ENCODE data around the gene PLSCR4. TPM values are rescaled to one million over a fixed set of nuclear protein-coding genes. Genes with fewer than 3 reads are reported as not detected.

The PLSCR4 gene
- total and polyA plus RNA-seq, 5 donors from 2014 or later: not detected

DNA sequence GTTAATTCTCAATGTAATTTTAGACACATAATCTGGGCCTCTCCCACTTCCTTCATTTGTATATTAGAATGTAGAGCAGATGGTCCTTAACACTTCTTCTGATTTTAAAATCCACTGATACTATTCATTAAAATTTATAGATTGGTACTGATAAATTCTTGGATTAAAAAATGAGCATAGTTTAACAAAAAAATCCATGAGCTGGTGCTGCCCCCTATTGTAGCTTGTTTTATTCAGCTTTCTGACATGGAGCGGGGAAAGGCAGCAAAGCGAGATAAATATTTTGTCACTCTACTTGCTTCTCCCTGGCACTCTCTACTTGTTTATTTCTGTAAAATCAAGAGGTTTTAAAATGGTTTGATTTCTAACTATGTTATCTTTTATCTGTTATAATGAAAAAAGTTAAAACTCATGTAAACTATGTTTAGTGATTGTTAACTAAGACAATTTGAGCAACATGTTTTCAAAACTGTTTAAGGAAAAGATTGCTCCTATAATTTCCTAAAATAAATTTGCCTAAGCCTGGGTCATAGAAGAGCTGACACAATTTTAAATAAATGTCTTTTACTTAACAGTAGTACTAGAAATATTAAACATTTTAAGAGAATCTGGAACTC, 63.5 kb downstream of the PLSCR4 start:
- no peaks in the 10 kb centered on the region for H3K9me3 ChIP-seq (ENCODE audit: control insufficient read depth in 2 of 2, low read length in 2 of 2)
- no peak for DNase-seq
- no peak overlapping the region for H3K4me3 Mint-ChIP-seq
- H3K27me3 Mint-ChIP-seq: peaks cover 6% of the 10 kb centered on the region
- no peaks in the 10 kb centered on the region for H3K27me3 ChIP-seq (ENCODE audit: control insufficient read depth, insufficient read depth, low read length)
- no peak overlapping the region for H3K27ac ChIP-seq (ENCODE audit: insufficient read depth, low read length, poor library complexity, severe bottlenecking)
- H3K9me3 Mint-ChIP-seq: peaks cover 0 to 1% (median 0%) of the 10 kb centered on the region in 7 donors
- H3K4me1 Mint-ChIP-seq: no peaks in the 10 kb centered on the region
- no peak overlapping the region for H3K27ac Mint-ChIP-seq
- H3K4me1 ChIP-seq (ENCODE audit: control insufficient read depth, insufficient read depth, low read length, poor library complexity, severe bottlenecking): no peaks in the 10 kb centered on the region
- H3K36me3 Mint-ChIP-seq: no peaks in the 10 kb centered on the region
- no peak for ATAC-seq (ENCODE audit: low read depth in 2 of 2)
- no peaks in the 10 kb centered on the region for H3K36me3 ChIP-seq (ENCODE audit: control insufficient read depth, insufficient read depth, low read length)
- H3K4me3 ChIP-seq (ENCODE audit: low read depth, low read length): no peak overlapping the region

GRCh38 chr3:146184241-146185015, 66.5 kb downstream of the PLSCR4 start:
- Histone ChIP-seq H3K4me3 (ENCODE audit: low read depth, low read length) (no peak overlapping the region), H3K27ac (ENCODE audit: insufficient read depth, low read length, poor library complexity, severe bottlenecking) (no peak overlapping the region), H3K36me3 (ENCODE audit: control insufficient read depth, insufficient read depth, low read length) (no peaks in the 10 kb centered on the region), H3K4me1 (ENCODE audit: control insufficient read depth, insufficient read depth, low read length, poor library complexity, severe bottlenecking) (no peaks in the 10 kb centered on the region), H3K27me3 (ENCODE audit: control insufficient read depth, insufficient read depth, low read length) (no peaks in the 10 kb centered on the region), H3K9me3 (ENCODE audit: control insufficient read depth in 2 of 2, low read length in 2 of 2) (no peaks in the 10 kb centered on the region)
- Mint-ChIP-seq H3K4me3 (no peak overlapping the region), H3K36me3 (no peaks in the 10 kb centered on the region), H3K27ac (no peak overlapping the region), H3K9me3 (peaks cover 0 to 3% (median 0%) of the 10 kb centered on the region in 7 donors), H3K27me3 (peaks cover 6% of the 10 kb centered on the region), H3K4me1 (no peaks in the 10 kb centered on the region)
- no peak for ATAC-seq (ENCODE audit: low read depth in 2 of 2)
- no peak for DNase-seq

DNA sequence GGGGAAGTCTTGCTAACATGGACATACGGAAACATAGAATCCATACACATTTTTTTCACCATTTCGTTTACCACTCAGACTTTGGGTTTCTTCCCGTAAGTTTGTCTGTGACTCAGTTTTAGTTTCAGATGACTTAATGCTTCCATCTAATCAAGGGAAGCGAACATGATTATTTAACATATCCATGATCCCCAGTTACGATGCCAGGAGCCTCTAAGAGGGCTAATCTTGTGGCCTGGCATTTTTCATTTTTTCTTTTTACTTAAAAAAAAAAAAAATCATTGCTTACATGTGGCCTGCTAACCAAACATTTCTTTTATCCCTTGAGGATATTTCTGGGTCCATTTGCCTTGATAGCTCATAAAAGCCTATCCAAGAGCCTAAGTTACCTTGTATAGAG, 69.7 kb downstream of the PLSCR4 start:
- H3K4me3 ChIP-seq (ENCODE audit: low read depth, low read length): no peak overlapping the region
- Mint-ChIP-seq H3K4me1 (no peaks in the 10 kb centered on the region), H3K36me3 (no peaks in the 10 kb centered on the region), H3K27ac (no peak overlapping the region), H3K9me3 (peaks cover 0 to 5% (median 0%) of the 10 kb centered on the region in 7 donors), H3K4me3 (no peak overlapping the region), H3K27me3 (no peaks in the 10 kb centered on the region)
- H3K36me3 ChIP-seq (ENCODE audit: control insufficient read depth, insufficient read depth, low read length): no peaks in the 10 kb centered on the region
- DNase-seq (no peak), ATAC-seq (ENCODE audit: low read depth in 2 of 2) (no peak)
- H3K9me3 ChIP-seq (ENCODE audit: control insufficient read depth in 2 of 2, low read length in 2 of 2): no peaks in the 10 kb centered on the region
- H3K27me3 ChIP-seq (ENCODE audit: control insufficient read depth, insufficient read depth, low read length): no peaks in the 10 kb centered on the region
- H3K27ac ChIP-seq (ENCODE audit: insufficient read depth, low read length, poor library complexity, severe bottlenecking): no peak overlapping the region
- H3K4me1 ChIP-seq (ENCODE audit: control insufficient read depth, insufficient read depth, low read length, poor library complexity, severe bottlenecking): no peaks in the 10 kb centered on the region

GRCh38 chr3:146180376-146180775, 70.5 kb downstream of the PLSCR4 start:
- Histone ChIP-seq H3K4me1 (ENCODE audit: control insufficient read depth, insufficient read depth, low read length, poor library complexity, severe bottlenecking) (no peaks in the 10 kb centered on the region), H3K4me3 (ENCODE audit: low read depth, low read length) (no peak overlapping the region), H3K9me3 (ENCODE audit: control insufficient read depth in 2 of 2, low read length in 2 of 2) (no peaks in the 10 kb centered on the region), H3K27me3 (ENCODE audit: control insufficient read depth, insufficient read depth, low read length) (no peaks in the 10 kb centered on the region), H3K27ac (ENCODE audit: insufficient read depth, low read length, poor library complexity, severe bottlenecking) (no peak overlapping the region), H3K36me3 (ENCODE audit: control insufficient read depth, insufficient read depth, low read length) (no peaks in the 10 kb centered on the region)
- DNase-seq: no peak
- no peak overlapping the region for H3K4me3 Mint-ChIP-seq
- H3K9me3 Mint-ChIP-seq: peaks cover 0 to 5% (median 0%) of the 10 kb centered on the region in 7 donors
- no peaks in the 10 kb centered on the region for H3K4me1 Mint-ChIP-seq
- no peak overlapping the region for H3K27ac Mint-ChIP-seq
- no peak for ATAC-seq (ENCODE audit: low read depth in 2 of 2)
- no peaks in the 10 kb centered on the region for H3K27me3 Mint-ChIP-seq
- H3K36me3 Mint-ChIP-seq: no peaks in the 10 kb centered on the region

- no peaks in the 10 kb centered on the region for H3K27me3 Mint-ChIP-seq
- H3K9me3 Mint-ChIP-seq: peaks cover 0 to 5% (median under 1%) of the 10 kb centered on the region in 7 donors
- no peak overlapping the region for H3K4me3 Mint-ChIP-seq
- H3K4me1 ChIP-seq (ENCODE audit: control insufficient read depth, insufficient read depth, low read length, poor library complexity, severe bottlenecking): no peaks in the 10 kb centered on the region
- no peaks in the 10 kb centered on the region for H3K36me3 ChIP-seq (ENCODE audit: control insufficient read depth, insufficient read depth, low read length)
- no peaks in the 10 kb centered on the region for H3K9me3 ChIP-seq (ENCODE audit: control insufficient read depth in 2 of 2, low read length in 2 of 2)
- H3K4me1 Mint-ChIP-seq: no peaks in the 10 kb centered on the region
- no peak overlapping the region for H3K4me3 ChIP-seq (ENCODE audit: low read depth, low read length)
- no peak for ATAC-seq (ENCODE audit: low read depth in 2 of 2)
- no peak overlapping the region for H3K27ac Mint-ChIP-seq
- H3K27ac ChIP-seq (ENCODE audit: insufficient read depth, low read length, poor library complexity, severe bottlenecking): no peak overlapping the region
- H3K36me3 Mint-ChIP-seq: no peaks in the 10 kb centered on the region
- no peaks in the 10 kb centered on the region for H3K27me3 ChIP-seq (ENCODE audit: control insufficient read depth, insufficient read depth, low read length)
- DNase-seq: no peak
Observed at GRCh38 chr3:146178006-146178689, 72.8 kb downstream of the PLSCR4 start.

DNA sequence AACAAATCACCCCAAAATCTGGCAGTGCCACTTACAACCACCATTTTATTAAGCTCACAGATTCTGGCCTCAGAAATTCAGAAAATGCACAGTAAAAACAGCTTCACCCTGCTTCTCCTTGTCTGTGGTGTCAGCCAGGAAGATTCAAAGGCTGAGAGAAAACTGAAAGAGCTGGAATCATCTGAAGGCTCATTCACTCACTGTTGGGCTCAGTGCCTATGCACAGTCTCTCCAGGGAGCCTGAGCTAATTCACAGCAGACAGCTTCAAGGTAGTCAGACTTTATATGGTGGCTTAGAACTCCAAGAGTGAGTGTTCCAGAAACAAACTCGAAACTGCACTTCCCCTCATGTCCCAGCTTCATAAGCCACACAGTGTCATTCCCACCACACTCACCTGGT, 73.4 kb downstream of the PLSCR4 start:
- ATAC-seq (ENCODE audit: low read depth in 2 of 2): no peak

DNA sequence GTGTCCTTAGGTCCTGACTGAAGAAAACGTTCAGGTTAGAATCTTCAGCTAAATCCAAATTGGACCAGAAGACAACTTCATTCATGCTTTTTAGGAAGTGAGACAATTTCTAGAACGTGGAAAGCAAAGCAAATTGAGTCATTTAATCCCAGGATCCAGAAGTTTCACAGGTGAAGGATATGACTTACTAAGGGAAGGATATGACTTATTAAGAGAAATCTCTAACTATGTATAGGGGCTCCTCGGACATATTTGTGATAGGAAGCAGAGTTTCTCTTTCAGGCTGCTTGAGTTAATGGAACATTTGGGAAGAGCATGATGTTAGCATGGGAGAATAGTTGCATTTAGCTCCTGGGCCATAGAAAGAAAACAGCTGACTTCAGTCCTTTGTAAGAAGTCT, 73.8 kb downstream of the PLSCR4 start:
- ATAC-seq (ENCODE audit: low read depth in 2 of 2): no peak
- no peak overlapping the region for H3K4me3 Mint-ChIP-seq
- no peaks in the 10 kb centered on the region for H3K36me3 Mint-ChIP-seq

More for the DNA sequence above, 73.4 kb downstream of the PLSCR4 start:
- H3K9me3 ChIP-seq (ENCODE audit: control insufficient read depth in 2 of 2, low read length in 2 of 2): no peaks in the 10 kb centered on the region
- H3K27me3 ChIP-seq (ENCODE audit: control insufficient read depth, insufficient read depth, low read length): no peaks in the 10 kb centered on the region
- H3K27ac ChIP-seq (ENCODE audit: insufficient read depth, low read length, poor library complexity, severe bottlenecking): no peak overlapping the region
- no peaks in the 10 kb centered on the region for H3K4me1 Mint-ChIP-seq
- DNase-seq: no peak
- H3K4me3 ChIP-seq (ENCODE audit: low read depth, low read length): no peak overlapping the region
- H3K4me1 ChIP-seq (ENCODE audit: control insufficient read depth, insufficient read depth, low read length, poor library complexity, severe bottlenecking): no peaks in the 10 kb centered on the region
- no peak overlapping the region for H3K4me3 Mint-ChIP-seq
- H3K36me3 Mint-ChIP-seq: no peaks in the 10 kb centered on the region
- H3K27ac Mint-ChIP-seq: no peak overlapping the region
- H3K9me3 Mint-ChIP-seq: peaks cover 0 to 5% (median 2%) of the 10 kb centered on the region in 7 donors
- H3K36me3 ChIP-seq (ENCODE audit: control insufficient read depth, insufficient read depth, low read length): no peaks in the 10 kb centered on the region
- no peaks in the 10 kb centered on the region for H3K27me3 Mint-ChIP-seq

More for the DNA sequence above, 73.8 kb downstream of the PLSCR4 start:
- no peaks in the 10 kb centered on the region for H3K9me3 ChIP-seq (ENCODE audit: control insufficient read depth in 2 of 2, low read length in 2 of 2)
- Mint-ChIP-seq H3K27me3 (no peaks in the 10 kb centered on the region), H3K9me3 (peaks cover 0 to 5% (median 2%) of the 10 kb centered on the region in 7 donors), H3K4me1 (no peaks in the 10 kb centered on the region), H3K27ac (no peak overlapping the region)
- H3K27ac ChIP-seq (ENCODE audit: insufficient read depth, low read length, poor library complexity, severe bottlenecking): no peak overlapping the region
- no peak for DNase-seq
- no peaks in the 10 kb centered on the region for H3K27me3 ChIP-seq (ENCODE audit: control insufficient read depth, insufficient read depth, low read length)
- H3K4me1 ChIP-seq (ENCODE audit: control insufficient read depth, insufficient read depth, low read length, poor library complexity, severe bottlenecking): no peaks in the 10 kb centered on the region
- no peaks in the 10 kb centered on the region for H3K36me3 ChIP-seq (ENCODE audit: control insufficient read depth, insufficient read depth, low read length)
- H3K4me3 ChIP-seq (ENCODE audit: low read depth, low read length): no peak overlapping the region

All from CD4-positive, CD25-positive, alpha-beta regulatory T cell (primary cell).